Measurements from ENCODE around the gene INHA. TPM values are rescaled to one million over a fixed set of nuclear protein-coding genes. Genes with fewer than 3 reads are reported as not detected.

INHA gene
- total RNA-seq, 1 donor from 2014 or later: under 0.01 TPM

DNA sequence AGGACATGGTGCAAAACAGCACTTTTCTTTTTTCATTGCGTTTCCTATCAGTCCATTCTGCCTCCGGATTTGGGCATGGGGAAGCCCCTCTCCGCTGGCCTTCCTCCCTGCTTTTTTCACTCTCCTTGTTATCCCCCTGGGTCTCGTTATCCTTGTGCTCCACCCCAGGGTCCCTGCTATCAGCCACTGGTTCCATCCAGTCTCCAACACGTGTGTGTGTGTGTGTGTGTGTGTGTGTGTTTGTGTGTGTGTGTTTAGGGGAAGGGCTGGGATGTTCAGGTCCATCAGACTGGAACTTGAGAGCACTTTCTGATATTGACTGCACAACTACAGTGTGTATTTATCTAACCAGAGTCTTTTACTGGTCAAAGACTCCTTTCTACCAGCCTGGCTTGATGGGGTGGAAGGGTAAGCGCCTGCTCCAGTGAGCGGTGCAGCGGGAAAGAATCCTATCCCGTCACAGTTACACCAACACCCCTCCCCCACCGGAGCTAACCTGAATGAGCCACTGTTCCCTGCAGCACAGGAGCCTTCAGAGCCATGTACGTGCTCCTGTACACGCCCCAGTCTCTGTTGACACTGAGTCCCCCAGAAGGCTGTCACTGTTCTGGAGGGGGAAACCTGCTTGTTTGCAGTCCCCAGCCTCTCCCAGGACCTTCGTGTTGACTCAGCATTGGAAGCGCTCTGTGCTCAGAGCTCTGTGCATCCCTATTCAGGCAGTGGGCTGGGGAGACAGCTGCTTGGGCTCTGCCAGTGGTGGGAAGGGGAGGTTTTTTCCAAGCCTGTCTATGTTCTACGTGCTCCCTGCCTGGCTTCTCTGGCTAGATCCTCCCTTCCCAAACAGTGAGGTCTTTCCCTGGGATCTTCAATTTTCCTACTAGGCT, 4.6 kb downstream of the INHA start:
- no peak overlapping the region for H3K4me3 ChIP-seq (ENCODE audit: low read depth, low read length)
- DNase-seq (ENCODE audit: low read depth) (peak; percentile 39), FAIRE-seq (peak; percentile 96)
- no peaks in the 10 kb centered on the region for H3K27me3 ChIP-seq (ENCODE audit: control insufficient read depth, insufficient read depth, low read length)
- TF ChIP-seq, protein P1, sequence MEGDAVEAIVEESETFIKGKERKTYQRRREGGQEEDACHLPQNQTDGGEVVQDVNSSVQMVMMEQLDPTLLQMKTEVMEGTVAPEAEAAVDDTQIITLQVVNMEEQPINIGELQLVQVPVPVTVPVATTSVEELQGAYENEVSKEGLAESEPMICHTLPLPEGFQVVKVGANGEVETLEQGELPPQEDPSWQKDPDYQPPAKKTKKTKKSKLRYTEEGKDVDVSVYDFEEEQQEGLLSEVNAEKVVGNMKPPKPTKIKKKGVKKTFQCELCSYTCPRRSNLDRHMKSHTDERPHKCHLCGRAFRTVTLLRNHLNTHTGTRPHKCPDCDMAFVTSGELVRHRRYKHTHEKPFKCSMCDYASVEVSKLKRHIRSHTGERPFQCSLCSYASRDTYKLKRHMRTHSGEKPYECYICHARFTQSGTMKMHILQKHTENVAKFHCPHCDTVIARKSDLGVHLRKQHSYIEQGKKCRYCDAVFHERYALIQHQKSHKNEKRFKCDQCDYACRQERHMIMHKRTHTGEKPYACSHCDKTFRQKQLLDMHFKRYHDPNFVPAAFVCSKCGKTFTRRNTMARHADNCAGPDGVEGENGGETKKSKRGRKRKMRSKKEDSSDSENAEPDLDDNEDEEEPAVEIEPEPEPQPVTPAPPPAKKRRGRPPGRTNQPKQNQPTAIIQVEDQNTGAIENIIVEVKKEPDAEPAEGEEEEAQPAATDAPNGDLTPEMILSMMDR (IDR thresholded peaks at IDR 0.05; ENCODE audit: insufficient read depth, low read length, severe bottlenecking): no peak
- no peaks in the 10 kb centered on the region for H3K36me3 ChIP-seq (ENCODE audit: control insufficient read depth, insufficient read depth, low read length)

GRCh38 chr2:219578811-219579613, 6.9 kb downstream of the INHA start:
- FAIRE-seq (peak; percentile 18), DNase-seq (ENCODE audit: low read depth) (peak; percentile 57)
- Histone ChIP-seq H3K4me3 (ENCODE audit: low read depth, low read length) (no peak overlapping the region), H3K36me3 (ENCODE audit: control insufficient read depth, insufficient read depth, low read length) (no peaks in the 10 kb centered on the region), H3K27me3 (ENCODE audit: control insufficient read depth, insufficient read depth, low read length) (no peaks in the 10 kb centered on the region)
- TF ChIP-seq, protein P1 (IDR thresholded peaks at IDR 0.05; ENCODE audit: insufficient read depth, low read length, severe bottlenecking): no peak

DNA sequence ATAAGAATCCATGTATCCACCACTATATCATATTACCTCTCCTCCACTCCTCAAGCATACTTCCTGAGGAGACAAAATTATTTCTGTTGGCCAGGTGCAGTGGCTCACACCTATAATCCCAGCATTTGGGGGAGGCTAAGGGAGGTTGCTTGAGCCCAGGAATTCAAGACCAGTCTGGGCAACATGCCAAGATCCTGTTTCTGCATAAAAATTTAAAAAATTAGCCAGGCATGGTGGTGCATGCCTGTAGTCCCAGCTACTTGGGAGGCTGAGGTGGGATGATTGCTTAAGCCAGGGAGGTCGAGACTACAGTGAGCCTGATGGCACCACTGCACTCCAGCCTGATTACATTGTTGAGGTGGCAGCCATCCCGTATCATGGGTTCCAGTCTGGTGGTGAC, 9.2 kb downstream of the INHA start:
- FAIRE-seq (no peak), DNase-seq (ENCODE audit: low read depth) (no peak)
- Histone ChIP-seq H3K36me3 (ENCODE audit: control insufficient read depth, insufficient read depth, low read length) (no peaks in the 10 kb centered on the region), H3K27me3 (ENCODE audit: control insufficient read depth, insufficient read depth, low read length) (no peaks in the 10 kb centered on the region), H3K4me3 (ENCODE audit: low read depth, low read length) (no peak overlapping the region)
- TF ChIP-seq, protein P1 (IDR thresholded peaks at IDR 0.05; ENCODE audit: insufficient read depth, low read length, severe bottlenecking): no peak

- FAIRE-seq (no peak), DNase-seq (ENCODE audit: low read depth) (no peak)
- H3K36me3 ChIP-seq (ENCODE audit: control insufficient read depth, insufficient read depth, low read length): no peaks in the 10 kb centered on the region
- no peaks in the 10 kb centered on the region for H3K27me3 ChIP-seq (ENCODE audit: control insufficient read depth, insufficient read depth, low read length)
- no peak overlapping the region for H3K4me3 ChIP-seq (ENCODE audit: low read depth, low read length)
- TF ChIP-seq, protein P1 (IDR thresholded peaks at IDR 0.05; ENCODE audit: insufficient read depth, low read length, severe bottlenecking): no peak
Observed at GRCh38 chr2:219591091-219591490, 19.0 kb downstream of the INHA start.

GRCh38 chr2:219592736-219593135, 20.6 kb downstream of the INHA start:
- H3K4me3 ChIP-seq (ENCODE audit: low read depth, low read length): no peak overlapping the region
- H3K27me3 ChIP-seq (ENCODE audit: control insufficient read depth, insufficient read depth, low read length): no peaks in the 10 kb centered on the region
- H3K36me3 ChIP-seq (ENCODE audit: control insufficient read depth, insufficient read depth, low read length): no peaks in the 10 kb centered on the region
- TF ChIP-seq, protein P1 (IDR thresholded peaks at IDR 0.05; ENCODE audit: insufficient read depth, low read length, severe bottlenecking): no peak
- DNase-seq (ENCODE audit: low read depth): no peak
- FAIRE-seq: no peak
